ENCODE results near the gene TFIP11.
"Not testable (repeated sequence)": the region's sequence is repeated elsewhere in the genome, so short reads cannot be mapped to it uniquely, and the experiment has no call there.

TFIP11 gene

DNA sequence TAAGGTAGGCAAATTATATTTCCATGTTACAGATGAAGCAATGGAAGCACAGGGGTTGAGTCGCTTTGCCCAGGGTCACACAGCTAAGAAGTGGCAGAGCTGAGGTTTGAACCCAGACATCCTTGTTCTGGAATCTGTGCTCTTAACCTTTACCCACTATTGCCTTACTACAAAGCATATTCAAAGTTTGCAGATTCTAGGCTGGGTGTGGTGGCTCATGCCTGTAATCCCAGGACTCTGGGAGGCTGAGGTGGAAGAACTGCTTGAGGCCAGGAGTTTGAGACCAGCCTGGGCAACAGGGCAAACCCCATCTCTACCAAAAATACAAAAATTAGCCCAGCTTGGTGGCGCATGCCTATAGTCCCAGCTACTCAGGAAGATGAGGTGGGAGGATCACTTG, 27.8 kb upstream of the TFIP11 start:
- no peak for DNase-seq

GRCh38 chr22:26536762-26537134, 24.5 kb upstream of the TFIP11 start:
- no peak for DNase-seq

DNA sequence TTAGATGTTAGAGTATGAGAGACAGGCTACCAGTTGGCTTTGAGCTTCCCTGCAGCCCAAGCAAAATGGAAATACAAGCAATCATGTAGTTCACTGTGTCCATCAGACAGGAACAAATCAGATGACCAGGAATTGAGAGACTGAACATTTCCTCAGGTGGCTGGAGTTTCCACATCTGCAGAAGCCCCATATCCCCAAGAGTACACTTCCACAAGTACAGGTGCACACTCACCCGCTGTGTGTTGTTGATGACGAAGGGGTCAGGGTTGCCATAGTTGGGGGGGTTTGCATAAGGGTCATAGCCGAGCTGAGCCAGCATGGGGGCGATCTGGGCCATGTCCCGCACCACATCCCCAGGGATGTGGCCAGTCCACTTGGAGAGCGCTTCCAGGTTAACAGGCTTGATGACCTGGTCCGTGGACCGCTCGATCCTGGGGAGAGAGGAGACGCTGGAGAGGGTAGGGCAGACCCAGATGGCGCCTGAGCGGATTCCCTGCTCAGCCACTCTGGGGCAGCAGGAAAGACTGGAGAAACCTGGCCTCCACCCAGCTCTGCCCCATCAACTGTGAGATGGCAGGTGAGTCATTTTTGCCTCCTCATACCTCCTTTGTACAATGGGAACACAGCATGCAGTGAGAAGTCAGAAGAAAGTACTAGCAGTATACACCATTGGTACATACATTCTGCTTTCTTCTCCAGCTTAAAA, 23.9 kb upstream of the TFIP11 start:
- no peak for DNase-seq

DNA sequence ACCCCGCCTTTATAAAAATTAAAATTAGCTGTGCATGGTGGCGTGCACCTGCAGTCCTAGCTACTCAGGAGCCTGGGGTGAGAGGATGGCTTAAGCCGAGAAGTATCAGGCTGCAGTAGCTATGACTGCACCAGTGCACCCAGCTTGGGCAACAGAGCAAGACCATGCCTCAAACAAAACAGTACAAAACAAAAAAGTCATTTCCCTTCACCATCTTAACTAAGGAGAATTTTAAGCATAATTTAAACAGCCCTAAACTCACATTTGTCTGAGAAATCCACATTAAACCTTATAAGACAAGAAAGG, 23.3 kb upstream of the TFIP11 start:
- DNase-seq = no peak

GRCh38 chr22:26534874-26535602, 22.8 kb upstream of the TFIP11 start:
- no peak for DNase-seq

- DNase-seq = no peak
Observed at GRCh38 chr22:26534171-26534855, 22.0 kb upstream of the TFIP11 start.

GRCh38 chr22:26529345-26529744, 17.1 kb upstream of the TFIP11 start:
- no peak for DNase-seq

GRCh38 chr22:26528518-26528917, 16.2 kb upstream of the TFIP11 start:
- not testable (repeated sequence) for DNase-seq

- no peak for DNase-seq
Observed at GRCh38 chr22:26527574-26528465, 15.5 kb upstream of the TFIP11 start.

DNA sequence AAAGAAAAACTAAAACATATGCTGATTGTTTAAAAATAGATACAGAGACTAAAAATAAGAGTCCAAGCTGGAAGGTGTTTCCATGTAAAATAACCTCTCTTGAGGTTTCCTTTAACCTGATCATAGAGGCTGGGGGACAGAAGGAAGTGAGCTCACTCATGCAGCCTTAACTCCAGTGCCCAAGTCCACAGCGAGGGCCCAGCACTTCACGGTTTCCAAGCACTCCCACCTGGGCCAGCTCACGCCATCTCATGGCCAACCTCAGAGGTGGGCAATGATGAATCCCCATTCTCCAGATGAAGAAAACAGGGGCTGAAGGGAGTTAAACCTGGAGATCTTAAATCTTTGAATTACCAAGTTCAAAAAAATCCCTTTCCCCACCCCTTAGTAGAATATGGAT, 14.9 kb upstream of the TFIP11 start:
- DNase-seq = no peak

GRCh38 chr22:26525946-26526564, 13.8 kb upstream of the TFIP11 start:
- DNase-seq = no peak

GRCh38 chr22:26524870-26525269, 12.6 kb upstream of the TFIP11 start:
- no peak for DNase-seq

GRCh38 chr22:26522592-26522991, 10.3 kb upstream of the TFIP11 start:
- no peak for DNase-seq

- DNase-seq = no peak
Observed at GRCh38 chr22:26522012-26522411, 9.7 kb upstream of the TFIP11 start.

DNA sequence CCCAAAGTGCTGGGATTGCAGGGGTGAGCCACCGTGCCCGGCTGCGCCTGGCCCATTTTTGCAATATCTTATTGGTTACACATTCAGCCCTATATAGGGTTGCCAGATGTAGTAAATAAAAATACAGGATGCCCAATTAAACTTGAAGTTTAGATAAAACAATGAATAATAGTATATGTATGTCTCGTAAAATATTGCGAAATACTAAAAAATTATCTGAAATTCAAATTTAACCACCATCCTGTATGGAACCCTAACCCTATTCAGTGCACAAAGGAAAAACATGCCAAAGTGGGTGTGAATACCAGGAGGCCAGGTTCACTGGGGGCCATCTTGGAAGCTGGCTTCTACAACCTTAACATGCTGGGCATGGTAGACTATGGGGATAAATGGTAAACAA, 5.2 kb upstream of the TFIP11 start:
- no peak for DNase-seq

DNA sequence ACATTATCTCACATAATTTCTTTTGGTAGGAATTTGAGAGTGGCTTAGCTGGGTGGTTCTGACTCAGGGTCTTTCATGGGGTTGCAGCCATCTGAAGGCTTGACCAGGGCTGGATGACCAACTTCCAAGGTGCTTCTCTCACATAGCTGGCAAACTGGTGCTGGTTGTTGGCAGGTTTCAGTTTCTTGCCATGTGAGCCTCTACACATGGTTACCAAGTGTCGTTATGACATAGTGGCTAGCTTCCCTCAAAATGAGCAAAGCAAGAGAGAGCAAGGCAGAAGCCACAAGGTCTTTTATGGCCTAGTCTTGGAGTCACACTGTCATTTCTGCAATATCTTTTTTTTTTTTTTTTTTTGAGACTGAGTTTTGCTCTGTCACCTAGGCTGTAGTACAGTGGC, 4.2 kb upstream of the TFIP11 start:
- no peak for DNase-seq

- no peak for DNase-seq
Observed at GRCh38 chr22:26515931-26516330, 3.7 kb upstream of the TFIP11 start.

DNA sequence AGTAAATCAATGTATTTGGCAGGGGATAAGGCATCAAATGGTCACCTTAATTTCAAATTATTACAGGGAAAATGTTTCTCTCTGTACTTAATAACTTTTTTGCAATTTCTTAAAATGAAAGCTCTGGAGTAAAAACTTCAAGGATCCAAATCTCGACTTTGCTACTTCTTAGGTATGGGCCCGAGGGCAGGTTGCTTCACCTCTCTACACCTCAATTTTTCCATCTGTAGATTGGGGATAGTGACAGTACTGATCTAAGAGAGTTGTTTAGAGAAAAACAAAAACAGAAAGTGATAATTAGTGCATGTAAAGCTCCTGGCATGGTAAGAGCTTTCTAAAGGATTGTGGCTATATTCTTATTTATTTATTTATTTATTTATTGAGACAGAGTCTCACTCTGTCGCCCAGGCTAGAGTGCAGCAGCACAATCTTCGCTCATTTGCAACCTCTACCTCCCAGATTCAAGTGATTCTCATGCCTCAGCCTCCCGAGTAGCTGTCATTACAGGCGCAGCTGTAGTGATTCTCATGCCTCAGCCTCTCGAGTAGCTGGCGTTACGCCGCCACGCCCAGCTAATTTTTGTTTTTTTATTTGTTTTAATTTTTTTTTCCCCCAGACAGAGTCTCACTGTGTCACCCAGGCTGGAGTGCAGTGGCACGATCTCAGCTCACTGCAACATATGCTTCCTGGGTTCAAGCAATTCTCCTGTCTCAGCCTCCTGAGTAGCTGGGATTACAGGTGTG, 2.3 kb upstream of the TFIP11 start:
- DNase-seq = no peak

DNA sequence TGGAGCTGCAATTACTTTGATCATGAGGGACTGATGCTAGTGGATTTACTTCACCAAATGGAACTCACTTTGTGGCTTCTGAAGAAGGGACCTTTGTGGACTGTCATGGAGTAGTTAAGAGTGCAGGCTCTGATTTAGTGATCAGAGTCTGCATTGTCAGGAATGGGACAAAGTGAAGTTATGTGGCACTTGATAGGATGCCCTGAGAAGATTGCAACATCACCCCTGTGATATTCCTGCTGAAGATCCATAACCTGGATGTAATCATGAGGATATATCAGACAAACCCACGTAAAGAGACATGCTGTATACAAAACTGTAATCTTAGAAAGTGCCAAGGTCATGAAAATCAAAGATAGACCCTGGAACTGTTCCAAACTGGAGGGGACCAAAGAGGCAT, 1.6 kb upstream of the TFIP11 start:
- DNase-seq = no peak

- DNase-seq = no peak
Observed at GRCh38 chr22:26508148-26508547, 4.1 kb downstream of the TFIP11 start.

- DNase-seq = no peak
Observed at GRCh38 chr22:26503758-26504157, 8.5 kb downstream of the TFIP11 start.
